ENCODE results near the gene DHFR.
"Not testable (repeated sequence)": the region's sequence is repeated elsewhere in the genome, so short reads cannot be mapped to it uniquely, and the experiment has no call there.

Gene DHFR

GRCh38 chr5:80672140-80672736 lies 17.5 kb upstream of the DHFR start:
- Mint-ChIP-seq H3K4me3 (no peak overlapping the region), H3K27ac (no peak overlapping the region), H3K36me3 (ENCODE audit: low read depth) (peaks cover 69% of the 10 kb centered on the region), H3K27me3 (no peaks in the 10 kb centered on the region), H3K9me3 (no peaks in the 10 kb centered on the region), H3K4me1 (ENCODE audit: low read depth) (no peaks in the 10 kb centered on the region)
- intact Hi-C loops (cut with micrococcal nuclease), result loop anchor here (2.0 kb wide), 1 partner anchor 183 kb away; the partner anchor contains the start of gene FAM151B

- Mint-ChIP-seq H3K9me3 (no peaks in the 10 kb centered on the region), H3K36me3 (ENCODE audit: low read depth) (peaks cover 82% of the 10 kb centered on the region), H3K4me1 (ENCODE audit: low read depth) (no peaks in the 10 kb centered on the region), H3K27ac (no peak overlapping the region), H3K4me3 (no peak overlapping the region), H3K27me3 (no peaks in the 10 kb centered on the region)
- intact Hi-C loops (cut with micrococcal nuclease), result no loop called here
Measured at GRCh38 chr5:80668016-80668969, 13.5 kb upstream of the DHFR start.

DNA sequence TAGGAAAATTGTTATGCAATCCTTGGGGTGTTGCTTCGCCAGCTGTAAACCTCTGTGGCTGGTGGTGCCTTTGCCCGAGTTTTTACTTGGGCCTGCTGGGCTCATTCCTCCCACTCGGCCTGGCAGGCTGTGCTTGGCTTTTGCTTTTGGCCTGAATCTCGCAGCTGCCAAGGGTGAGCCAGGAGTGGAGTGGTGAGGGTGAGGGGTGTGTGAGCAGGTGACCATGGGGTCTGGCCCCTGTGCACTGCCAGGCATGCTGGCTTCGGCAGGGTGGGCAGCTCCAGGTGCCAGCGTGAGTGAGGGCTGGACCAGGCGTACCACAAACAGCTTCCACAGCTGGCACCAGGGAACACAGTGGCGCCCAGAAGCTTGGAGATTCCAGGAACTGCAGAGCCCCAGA lies 12.6 kb upstream of the DHFR start:
- H3K4me3 Mint-ChIP-seq, result no peak overlapping the region
- no peaks in the 10 kb centered on the region for H3K9me3 Mint-ChIP-seq
- no peak overlapping the region for H3K27ac Mint-ChIP-seq
- intact Hi-C loops (cut with micrococcal nuclease), result no loop called here
- H3K4me1 Mint-ChIP-seq (ENCODE audit: low read depth), result no peaks in the 10 kb centered on the region
- H3K27me3 Mint-ChIP-seq, result no peaks in the 10 kb centered on the region
- H3K36me3 Mint-ChIP-seq (ENCODE audit: low read depth), result peaks cover 82% of the 10 kb centered on the region

GRCh38 chr5:80665057-80665456 lies 10.3 kb upstream of the DHFR start:
- H3K27me3 Mint-ChIP-seq, result no peaks in the 10 kb centered on the region
- H3K36me3 Mint-ChIP-seq (ENCODE audit: low read depth), result peaks cover 89% of the 10 kb centered on the region
- no peaks in the 10 kb centered on the region for H3K9me3 Mint-ChIP-seq
- no peak overlapping the region for H3K27ac Mint-ChIP-seq
- H3K4me1 Mint-ChIP-seq (ENCODE audit: low read depth), result no peaks in the 10 kb centered on the region
- intact Hi-C loops (cut with micrococcal nuclease), result no loop called here
- H3K4me3 Mint-ChIP-seq, result no peak overlapping the region

GRCh38 chr5:80662108-80662507 lies 7.3 kb upstream of the DHFR start:
- no peak overlapping the region for H3K4me3 Mint-ChIP-seq
- intact Hi-C loops (cut with micrococcal nuclease), result no loop called here

GRCh38 chr5:80660661-80661060 lies 5.9 kb upstream of the DHFR start:
- H3K9me3 Mint-ChIP-seq; H3K4me3 Mint-ChIP-seq; intact Hi-C loops (cut with micrococcal nuclease); H3K27me3 Mint-ChIP-seq; H3K27ac Mint-ChIP-seq; H3K4me1 Mint-ChIP-seq (ENCODE audit: low read depth): not testable (repeated sequence)
- H3K36me3 Mint-ChIP-seq (ENCODE audit: low read depth), result peaks cover 85% of the 10 kb centered on the region

More at GRCh38 chr5:80662108-80662507, 7.3 kb upstream of the DHFR start:
- Mint-ChIP-seq H3K36me3 (ENCODE audit: low read depth) (peaks cover 92% of the 10 kb centered on the region), H3K27ac (no peak overlapping the region), H3K4me1 (ENCODE audit: low read depth) (no peaks in the 10 kb centered on the region), H3K27me3 (no peaks in the 10 kb centered on the region), H3K9me3 (no peaks in the 10 kb centered on the region)

DNA sequence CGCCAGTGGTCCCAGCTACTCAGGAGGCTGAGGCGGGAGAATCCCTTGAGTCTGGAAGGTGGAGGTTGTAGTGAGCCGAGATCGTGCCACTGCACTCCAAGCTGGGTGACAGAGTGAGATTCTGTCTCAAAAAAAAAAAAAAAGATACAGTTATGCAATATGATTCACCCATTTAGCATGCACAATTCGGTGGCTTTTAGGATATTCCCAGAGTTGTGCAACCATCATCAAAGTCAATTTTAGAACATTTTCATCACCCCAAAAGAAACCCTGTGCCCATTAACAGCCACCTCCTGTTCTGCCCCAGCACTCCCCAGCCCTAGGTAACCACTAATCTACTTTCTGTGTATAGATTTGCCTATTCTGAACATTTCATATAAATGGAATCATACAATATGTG lies 4.3 kb upstream of the DHFR start:
- intact Hi-C loops (cut with micrococcal nuclease), result loop anchor here (10.0 kb wide), 1 partner anchor 314 kb away; no protein-coding TSS in a partner anchor
- Mint-ChIP-seq H3K27ac (no peak overlapping the region), H3K9me3 (no peaks in the 10 kb centered on the region), H3K4me3 (no peak overlapping the region), H3K36me3 (ENCODE audit: low read depth) (peaks cover 69% of the 10 kb centered on the region), H3K27me3 (no peaks in the 10 kb centered on the region), H3K4me1 (ENCODE audit: low read depth) (peaks cover 12% of the 10 kb centered on the region)

DNA sequence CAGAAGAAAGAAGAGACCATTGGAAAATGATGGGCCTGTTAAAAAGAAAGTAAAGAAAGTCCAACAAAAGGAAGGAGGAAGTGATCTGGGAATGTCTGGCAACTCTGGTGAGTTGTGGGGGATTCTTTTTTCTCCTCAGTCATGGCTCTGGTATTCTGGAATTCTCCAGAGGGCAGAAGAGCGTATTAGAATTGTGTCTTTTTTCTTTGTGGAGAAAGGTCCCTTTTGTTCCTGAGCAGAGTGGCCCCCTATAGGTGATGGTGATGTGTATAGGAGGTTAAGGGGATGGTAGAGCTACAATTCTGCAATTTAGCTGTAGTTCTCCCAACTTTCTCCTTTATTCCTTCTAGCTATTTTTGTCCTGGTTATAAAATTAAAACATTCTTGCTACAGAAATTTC lies 1.6 kb upstream of the DHFR start:
- Mint-ChIP-seq H3K27ac (no peak overlapping the region), H3K27me3 (no peaks in the 10 kb centered on the region), H3K4me1 (ENCODE audit: low read depth) (peaks cover 24% of the 10 kb centered on the region), H3K4me3 (no peak overlapping the region), H3K9me3 (no peaks in the 10 kb centered on the region), H3K36me3 (ENCODE audit: low read depth) (peaks cover 55% of the 10 kb centered on the region)
- intact Hi-C loops (cut with micrococcal nuclease), result loop anchor here (10.0 kb wide), 1 partner anchor 312 kb away; no protein-coding TSS in a partner anchor

- Mint-ChIP-seq H3K27ac (peak overlapping the region; percentile 90), H3K4me1 (ENCODE audit: low read depth) (peaks cover 24% of the 10 kb centered on the region), H3K36me3 (ENCODE audit: low read depth) (peaks cover 44% of the 10 kb centered on the region), H3K9me3 (no peaks in the 10 kb centered on the region), H3K27me3 (no peaks in the 10 kb centered on the region), H3K4me3 (peak overlapping the region; percentile 72)
- intact Hi-C loops (cut with micrococcal nuclease), result loop anchor here (1.0 to 10.0 kb wide), 2 partner anchors 167 to 311 kb away; partner anchors contain the start of gene FAM151B
Measured at GRCh38 chr5:80655231-80655774, 520 bp upstream of the DHFR start.

DNA sequence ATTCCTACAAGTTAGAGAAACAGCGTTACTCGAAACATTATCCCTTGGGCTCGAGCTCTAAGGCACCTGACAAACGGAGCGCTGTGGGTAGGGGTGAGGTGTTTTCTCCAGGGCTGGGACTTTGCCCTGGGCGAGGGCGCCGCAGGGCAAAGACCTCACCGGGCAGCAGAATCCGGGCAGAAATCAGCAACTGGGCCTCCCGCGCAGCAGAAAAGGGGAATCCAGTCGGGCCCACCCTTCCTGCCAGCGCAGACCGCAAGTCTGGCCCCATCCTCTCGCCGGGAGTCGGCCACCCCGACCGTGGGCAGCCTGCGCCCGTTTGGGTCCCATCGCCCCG lies 761 bp downstream of the DHFR start:
- H3K4me1 Mint-ChIP-seq (ENCODE audit: low read depth), result peaks cover 24% of the 10 kb centered on the region
- H3K27me3 Mint-ChIP-seq, result no peaks in the 10 kb centered on the region
- intact Hi-C loops (cut with micrococcal nuclease), result loop anchor here (10.0 kb wide), 1 partner anchor 309 kb away; no protein-coding TSS in a partner anchor
- peak overlapping the region; percentile 72 for H3K4me3 Mint-ChIP-seq
- no peak overlapping the region for H3K27ac Mint-ChIP-seq
- H3K36me3 Mint-ChIP-seq (ENCODE audit: low read depth), result peaks cover 31% of the 10 kb centered on the region
- no peaks in the 10 kb centered on the region for H3K9me3 Mint-ChIP-seq

- Mint-ChIP-seq H3K9me3 (peaks cover 3% of the 10 kb centered on the region), H3K27me3 (no peaks in the 10 kb centered on the region), H3K27ac (no peak overlapping the region), H3K4me1 (ENCODE audit: low read depth) (peaks cover 26% of the 10 kb centered on the region), H3K4me3 (peak overlapping the region; percentile 72), H3K36me3 (ENCODE audit: low read depth) (peaks cover 29% of the 10 kb centered on the region)
- intact Hi-C loops (cut with micrococcal nuclease), result loop anchor here (10.0 kb wide), 1 partner anchor 309 kb away; no protein-coding TSS in a partner anchor
Measured at GRCh38 chr5:80653502-80653901, 1.3 kb downstream of the DHFR start.

DNA sequence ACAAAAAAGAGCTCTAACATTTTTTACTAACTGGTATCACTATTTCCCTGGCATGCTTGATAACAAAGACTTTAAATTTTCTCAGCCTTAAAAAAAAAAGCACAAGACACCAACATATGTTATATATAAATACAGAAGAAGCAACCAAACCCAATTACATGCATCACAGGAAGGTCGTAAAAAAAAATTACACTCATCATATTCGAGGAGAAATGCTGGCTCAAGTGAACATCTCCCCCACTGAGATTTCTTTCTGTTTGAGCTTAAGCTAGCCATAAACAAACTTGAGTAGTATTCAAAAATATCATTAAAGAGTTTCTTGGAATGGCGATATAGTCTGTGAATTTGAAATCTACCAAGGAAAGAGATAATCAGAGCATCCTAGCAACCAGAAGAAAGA lies 7.9 kb downstream of the DHFR start:
- H3K4me3 Mint-ChIP-seq, result no peak overlapping the region
- intact Hi-C loops (cut with micrococcal nuclease), result no loop called here
- H3K27ac Mint-ChIP-seq, result no peak overlapping the region
- H3K36me3 Mint-ChIP-seq (ENCODE audit: low read depth), result peaks cover 44% of the 10 kb centered on the region
- H3K9me3 Mint-ChIP-seq, result peaks cover 9% of the 10 kb centered on the region
- no peaks in the 10 kb centered on the region for H3K27me3 Mint-ChIP-seq
- H3K4me1 Mint-ChIP-seq (ENCODE audit: low read depth), result peaks cover 5% of the 10 kb centered on the region

GRCh38 chr5:80644900-80645299 lies 9.9 kb downstream of the DHFR start:
- Mint-ChIP-seq H3K9me3 (peaks cover 9% of the 10 kb centered on the region), H3K36me3 (ENCODE audit: low read depth) (peaks cover 64% of the 10 kb centered on the region), H3K27ac (no peak overlapping the region), H3K4me1 (ENCODE audit: low read depth) (peaks cover 5% of the 10 kb centered on the region), H3K27me3 (no peaks in the 10 kb centered on the region), H3K4me3 (no peak overlapping the region)
- intact Hi-C loops (cut with micrococcal nuclease), result no loop called here

DNA sequence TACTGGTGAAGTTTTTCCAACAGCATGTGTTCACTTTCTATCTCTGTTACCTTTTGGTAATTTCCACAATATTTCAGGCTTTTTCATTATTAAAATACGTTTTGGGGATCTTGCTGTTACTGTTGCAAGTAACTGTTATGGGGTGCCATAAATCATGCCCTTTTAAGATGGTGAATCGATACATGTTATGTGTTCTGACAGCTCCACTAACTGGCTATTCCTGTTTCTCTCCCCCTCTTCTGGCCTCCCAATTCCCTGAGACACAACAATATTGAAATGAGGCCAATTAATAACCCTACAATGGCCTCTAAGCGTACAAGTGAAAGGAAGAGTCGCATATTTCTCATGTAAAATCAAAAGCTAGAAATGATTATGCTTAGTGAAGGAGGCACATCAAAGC lies 13.4 kb downstream of the DHFR start:
- Mint-ChIP-seq H3K27ac (no peak overlapping the region), H3K27me3 (no peaks in the 10 kb centered on the region), H3K4me3 (no peak overlapping the region), H3K4me1 (ENCODE audit: low read depth) (no peaks in the 10 kb centered on the region), H3K36me3 (ENCODE audit: low read depth) (peaks cover 77% of the 10 kb centered on the region), H3K9me3 (no peaks in the 10 kb centered on the region)
- intact Hi-C loops (cut with micrococcal nuclease), result no loop called here

Data from dendritic cell treated with granulocyte-macrophage colony-stimulating factor and Interleukin-4, amounts not matched to agents 40 ng/mL and 50 ng/mL, for 4 days (primary cell).